ENCODE measurements around the gene NUFIP2. TPM values are rescaled to one million over a fixed set of nuclear protein-coding genes. Genes with fewer than 3 reads are reported as not detected.

Gene NUFIP2
- total RNA-seq, 1 donor from 2014 or later, result 30.3 TPM

Other genes with a start within 250 kb of the NUFIP2 start
- gene MYO18A, start 113.8 kb downstream of the NUFIP2 start, total RNA-seq, result 12.1 and 20.0 TPM in 2 replicates
- gene CRYBA1, start 47.3 kb downstream of the NUFIP2 start, total RNA-seq, result not detected in 2 replicates
- gene TAOK1, start 96.2 kb upstream of the NUFIP2 start, total RNA-seq, result 54.0 and 62.6 TPM in 2 replicates